ENCODE data around the gene LIPC.

GRCh38 chr15:58465070-58465469 lies 33.3 kb downstream of the LIPC start:
- no peak for TF ChIP-seq POLR2A (IDR thresholded peaks at IDR 0.05; ENCODE audit: low read depth, low read length)
- no peak for TF ChIP-seq CTCF (IDR thresholded peaks at IDR 0.05; ENCODE audit: extremely low read depth in 1 of 2, insufficient read depth in 1 of 2, low read depth in 1 of 2, low read length in 2 of 2)
- no peak for TF ChIP-seq MAX (IDR thresholded peaks at IDR 0.05; ENCODE audit: insufficient read depth, insufficient read length)
- no peak for TF ChIP-seq POLR2AphosphoS5 (IDR thresholded peaks at IDR 0.05; ENCODE audit: insufficient read depth, low read depth, low read length)
- no peak for TF ChIP-seq MYC (IDR thresholded peaks at IDR 0.05; ENCODE audit: low read depth, low read length)

All from endothelial cell of umbilical vein (primary cell).